ENCODE data around the gene CASP8AP2. TPM values are rescaled to one million over a fixed set of nuclear protein-coding genes. Genes with fewer than 3 reads are reported as not detected.
"Not testable (repeated sequence)": the region's sequence is repeated elsewhere in the genome, so short reads cannot be mapped to it uniquely, and the experiment has no call there.

Gene CASP8AP2
- total and polyA plus RNA-seq, 3 donors from 2014 or later, result 3.3 to 21.6 (median 18.3) TPM

DNA sequence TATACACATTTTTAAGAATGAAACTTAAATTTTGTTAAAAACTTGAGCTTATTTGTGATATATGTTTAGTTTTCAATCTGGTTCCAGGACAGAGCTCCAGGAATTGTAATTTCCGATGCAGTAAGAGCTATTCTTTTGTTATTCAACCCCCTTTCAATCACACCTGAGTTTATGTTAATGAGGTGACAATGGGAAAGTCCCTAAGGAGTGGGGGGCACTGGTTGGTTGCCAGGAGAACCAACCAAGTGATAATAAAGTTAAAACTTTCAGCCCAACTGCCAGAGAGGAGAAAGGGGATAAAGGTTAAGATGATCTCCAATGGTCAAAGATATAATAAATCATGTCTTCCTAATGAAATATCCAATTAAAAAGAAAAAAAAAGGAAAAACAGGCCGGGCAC lies 29.9 kb upstream of the CASP8AP2 start:
- DNase-seq, result no peak
- no peaks in the 10 kb centered on the region for H3K36me3 ChIP-seq (ENCODE audit: low read depth, missing control alignments)
- 78 to 83% methylated on average over 2 of the region's 2 CpGs for WGBS, 2 donors
- H3K27ac ChIP-seq, result no peak overlapping the region
- H3K9me3 ChIP-seq, result no peaks in the 10 kb centered on the region
- TF ChIP-seq, protein P1, sequence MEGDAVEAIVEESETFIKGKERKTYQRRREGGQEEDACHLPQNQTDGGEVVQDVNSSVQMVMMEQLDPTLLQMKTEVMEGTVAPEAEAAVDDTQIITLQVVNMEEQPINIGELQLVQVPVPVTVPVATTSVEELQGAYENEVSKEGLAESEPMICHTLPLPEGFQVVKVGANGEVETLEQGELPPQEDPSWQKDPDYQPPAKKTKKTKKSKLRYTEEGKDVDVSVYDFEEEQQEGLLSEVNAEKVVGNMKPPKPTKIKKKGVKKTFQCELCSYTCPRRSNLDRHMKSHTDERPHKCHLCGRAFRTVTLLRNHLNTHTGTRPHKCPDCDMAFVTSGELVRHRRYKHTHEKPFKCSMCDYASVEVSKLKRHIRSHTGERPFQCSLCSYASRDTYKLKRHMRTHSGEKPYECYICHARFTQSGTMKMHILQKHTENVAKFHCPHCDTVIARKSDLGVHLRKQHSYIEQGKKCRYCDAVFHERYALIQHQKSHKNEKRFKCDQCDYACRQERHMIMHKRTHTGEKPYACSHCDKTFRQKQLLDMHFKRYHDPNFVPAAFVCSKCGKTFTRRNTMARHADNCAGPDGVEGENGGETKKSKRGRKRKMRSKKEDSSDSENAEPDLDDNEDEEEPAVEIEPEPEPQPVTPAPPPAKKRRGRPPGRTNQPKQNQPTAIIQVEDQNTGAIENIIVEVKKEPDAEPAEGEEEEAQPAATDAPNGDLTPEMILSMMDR (IDR thresholded peaks at IDR 0.05), result no peak
- no peak for TF ChIP-seq POLR2A (IDR thresholded peaks at IDR 0.05)
- H3K4me1 ChIP-seq, result no peaks in the 10 kb centered on the region
- intact Hi-C loops (cut with DNase I; ENCODE audit: low total_unique reads), result no loop called here
- H3K4me3 ChIP-seq, result no peak overlapping the region
- no peaks in the 10 kb centered on the region for H3K27me3 ChIP-seq

DNA sequence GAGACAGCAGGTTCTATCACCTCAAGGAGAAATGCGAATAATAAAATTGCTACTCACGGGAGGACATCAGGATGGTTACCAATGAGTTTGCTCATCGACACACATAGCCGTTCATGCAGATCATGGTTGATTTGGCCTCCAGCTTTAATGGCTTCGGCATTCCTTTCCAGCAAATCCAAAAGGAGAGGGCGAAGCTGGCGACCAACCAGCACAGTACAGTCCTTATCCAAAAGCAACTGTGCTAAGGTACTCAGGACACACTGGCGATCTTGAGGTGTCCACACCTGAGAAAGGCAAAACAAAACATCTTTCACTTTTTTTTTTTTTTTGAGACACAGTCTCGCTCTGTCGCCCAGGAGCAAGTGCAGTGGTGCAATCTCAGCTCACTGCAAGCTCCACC lies 26.4 kb upstream of the CASP8AP2 start:
- 93 to 95% methylated on average over 9 to 10 of the region's 10 CpGs for WGBS, 2 donors
- Histone ChIP-seq H3K9me3 (no peaks in the 10 kb centered on the region), H3K27ac (no peak overlapping the region), H3K27me3 (no peaks in the 10 kb centered on the region), H3K4me1 (peaks cover 8% of the 10 kb centered on the region), H3K36me3 (ENCODE audit: low read depth, missing control alignments) (no peaks in the 10 kb centered on the region), H3K4me3 (no peak overlapping the region)
- intact Hi-C loops (cut with DNase I; ENCODE audit: low total_unique reads), result no loop called here
- TF ChIP-seq, protein P1 (IDR thresholded peaks at IDR 0.05), result no peak
- TF ChIP-seq POLR2A (IDR thresholded peaks at IDR 0.05), result no peak
- no peak for DNase-seq

DNA sequence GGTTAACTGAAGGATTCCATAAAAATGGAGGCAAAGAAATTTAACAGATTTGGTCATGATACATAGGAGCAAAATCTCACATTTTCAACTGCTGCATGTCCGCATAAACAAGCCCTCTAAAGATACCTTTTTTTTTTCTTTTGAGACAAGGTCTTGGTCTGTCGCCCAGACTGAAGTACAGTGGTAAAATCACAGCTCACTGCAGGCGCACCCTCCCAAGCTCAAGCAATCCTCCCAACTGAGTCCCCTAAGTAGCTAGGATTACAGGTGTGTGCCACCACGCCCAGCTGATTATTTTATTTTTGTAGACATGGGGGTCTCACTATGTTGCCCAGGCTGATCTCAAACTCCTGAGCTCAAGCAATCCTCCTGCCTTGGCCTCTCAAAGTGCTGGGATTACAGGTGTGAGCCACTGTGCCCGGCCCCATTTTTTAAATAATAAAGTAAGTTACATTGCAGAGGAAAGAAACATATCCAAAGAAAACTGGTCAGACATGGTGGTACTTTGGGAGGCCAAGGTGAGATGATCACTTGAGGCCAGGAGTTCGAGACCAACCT lies 23.8 kb upstream of the CASP8AP2 start:
- H3K36me3 ChIP-seq (ENCODE audit: low read depth, missing control alignments), result no peaks in the 10 kb centered on the region
- H3K4me1 ChIP-seq, result peaks cover 8% of the 10 kb centered on the region
- 72 to 82% methylated on average over 6 of the region's 6 CpGs for WGBS, 2 donors
- intact Hi-C loops (cut with DNase I; ENCODE audit: low total_unique reads), result no loop called here
- TF ChIP-seq, protein P1 (IDR thresholded peaks at IDR 0.05), result no peak
- TF ChIP-seq POLR2A (IDR thresholded peaks at IDR 0.05), result no peak
- no peaks in the 10 kb centered on the region for H3K9me3 ChIP-seq
- no peak overlapping the region for H3K4me3 ChIP-seq
- H3K27ac ChIP-seq, result no peak overlapping the region
- DNase-seq, result no peak
- H3K27me3 ChIP-seq, result no peaks in the 10 kb centered on the region

DNA sequence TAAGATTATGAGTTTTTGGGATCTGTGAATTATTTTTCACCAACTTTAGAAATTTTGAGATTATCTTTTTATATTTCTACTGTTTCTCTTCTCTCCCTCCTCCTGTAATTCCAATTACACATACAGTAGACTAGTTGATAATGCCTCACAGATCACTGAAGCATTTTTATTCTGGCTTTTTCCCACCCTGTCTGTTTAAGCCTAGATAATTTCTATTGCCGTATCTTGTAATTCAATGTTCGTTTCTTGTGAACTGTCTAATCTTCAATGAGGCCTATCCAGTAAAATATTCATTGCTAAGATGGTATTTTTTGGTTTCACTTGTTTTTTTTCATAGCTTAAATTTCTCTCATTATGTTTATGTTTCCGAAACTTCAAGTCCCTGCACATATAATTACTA lies 22.1 kb upstream of the CASP8AP2 start:
- no peak for TF ChIP-seq POLR2A (IDR thresholded peaks at IDR 0.05)
- TF ChIP-seq, protein P1 (IDR thresholded peaks at IDR 0.05), result no peak
- intact Hi-C loops (cut with DNase I; ENCODE audit: low total_unique reads), result no loop called here
- H3K4me3 ChIP-seq, result no peak overlapping the region
- H3K27me3 ChIP-seq, result no peaks in the 10 kb centered on the region
- H3K27ac ChIP-seq, result no peak overlapping the region
- no peak for DNase-seq
- WGBS, 2 donors, result 83 to 86% methylated on average over 3 of the region's 3 CpGs
- peaks cover 8% of the 10 kb centered on the region for H3K4me1 ChIP-seq
- H3K9me3 ChIP-seq, result no peaks in the 10 kb centered on the region
- no peaks in the 10 kb centered on the region for H3K36me3 ChIP-seq (ENCODE audit: low read depth, missing control alignments)

DNA sequence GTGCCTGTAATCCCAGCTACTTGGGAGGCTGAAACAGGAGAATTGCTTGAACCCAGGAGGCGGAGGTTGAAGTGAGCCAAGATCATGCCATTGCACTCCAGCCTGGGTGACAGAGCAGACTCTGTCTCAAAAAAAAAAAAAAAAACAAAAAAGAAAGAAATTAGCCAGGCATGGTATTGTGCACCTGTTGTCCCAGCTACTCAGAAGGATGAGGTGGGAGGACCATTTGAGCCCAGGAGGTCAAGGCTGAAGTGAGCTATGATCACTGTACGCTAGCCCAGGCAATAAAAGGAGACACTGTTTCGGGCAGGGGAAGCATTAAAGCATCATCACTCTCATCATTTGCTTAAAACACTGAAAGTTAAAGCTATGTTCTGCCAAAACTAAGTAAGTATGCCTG lies 16.3 kb upstream of the CASP8AP2 start:
- 54 to 76% methylated on average over 3 of the region's 3 CpGs for WGBS, 2 donors
- intact Hi-C loops (cut with DNase I; ENCODE audit: low total_unique reads); H3K27ac ChIP-seq; H3K4me1 ChIP-seq; H3K36me3 ChIP-seq (ENCODE audit: low read depth, missing control alignments); H3K27me3 ChIP-seq; H3K9me3 ChIP-seq; H3K4me3 ChIP-seq: not testable (repeated sequence)
- peak; percentile 30 for DNase-seq

Data from testis (tissue), 3 donors.